Endometrial microvascular endothelial cells (primary cell): Measurements from ENCODE around the gene SCAI. TPM values are rescaled to one million over a fixed set of nuclear protein-coding genes. Genes with fewer than 3 reads are reported as not detected.
"Not testable (repeated sequence)": the region's sequence is repeated elsewhere in the genome, so short reads cannot be mapped to it uniquely, and the experiment has no call there.

Experiments
- in situ Hi-C: cut with HindIII; loops from 2 replicates; pipeline ENCODE4 v1.10.0; 2017; ENCODE audit warnings: low sequenced_read_pairs, low pct_unique_long_range_greater_than_20kb; ENCODE audit errors: inconsistent ontology term
- total RNA-seq: library from RNA; depleted of rRNA; stranded (reverse); fragments of >200 nt; gene quantifications from one replicate; pipeline ENCODE4 v1.2.3, GENCODE V29; 2015; ENCODE audit errors: inconsistent ontology term

The SCAI gene
- total RNA-seq, 1 donor from 2014 or later = 6.8 TPM

GRCh38 chr9:124968238-124968637 is 175.1 kb downstream of the SCAI start:
- in situ Hi-C loops = no loop called here

- in situ Hi-C loops = not testable (repeated sequence)
Measured at GRCh38 chr9:124965775-124966568, 177.4 kb downstream of the SCAI start.

GRCh38 chr9:124964604-124965003 is 178.7 kb downstream of the SCAI start:
- in situ Hi-C loops = no loop called here

- in situ Hi-C loops = no loop called here
Measured at GRCh38 chr9:124964056-124964455, 179.3 kb downstream of the SCAI start.

- in situ Hi-C loops = no loop called here
Measured at GRCh38 chr9:124960409-124960752, 182.9 kb downstream of the SCAI start.

- in situ Hi-C loops = not testable (repeated sequence)
Measured at GRCh38 chr9:124959671-124960408, 183.5 kb downstream of the SCAI start.

- in situ Hi-C loops = no loop called here
Measured at GRCh38 chr9:124954255-124954654, 189.1 kb downstream of the SCAI start.

- in situ Hi-C loops = no loop called here
Measured at GRCh38 chr9:124950050-124950718, 193.1 kb downstream of the SCAI start.

- in situ Hi-C loops = no loop called here
Measured at GRCh38 chr9:124949387-124949786, 193.9 kb downstream of the SCAI start.

- in situ Hi-C loops = no loop called here
Measured at GRCh38 chr9:124947727-124948391, 195.5 kb downstream of the SCAI start.

- in situ Hi-C loops = no loop called here
Measured at GRCh38 chr9:124946167-124946566, 197.2 kb downstream of the SCAI start.

- in situ Hi-C loops = no loop called here
Measured at GRCh38 chr9:124941679-124942561, 201.4 kb downstream of the SCAI start.

GRCh38 chr9:124940894-124941678 is 202.2 kb downstream of the SCAI start, which contains the start of gene GOLGA1:
Gene GOLGA1, minus strand, starts transcription at chr9:124941083. Its CDS starts 2,372 bp downstream, at chr9:124938711.
- in situ Hi-C loops = no loop called here

- in situ Hi-C loops = no loop called here
Measured at GRCh38 chr9:124940521-124940893, 202.8 kb downstream of the SCAI start.

GRCh38 chr9:124939944-124940343 is 203.4 kb downstream of the SCAI start:
- in situ Hi-C loops = no loop called here

- in situ Hi-C loops = no loop called here
Measured at GRCh38 chr9:124934290-124934689, 209.0 kb downstream of the SCAI start.

- in situ Hi-C loops = no loop called here
Measured at GRCh38 chr9:124932333-124932732, 211.0 kb downstream of the SCAI start.

- in situ Hi-C loops = no loop called here
Measured at GRCh38 chr9:124929464-124929863, 213.9 kb downstream of the SCAI start.
